H54 (cell line): Measurements from ENCODE around the gene P2RY4.
"Not testable (repeated sequence)": the region's sequence is repeated elsewhere in the genome, so short reads cannot be mapped to it uniquely, and the experiment has no call there.

Experiments
- DNase-seq: peaks from one replicate; pipeline ENCODE4 v3.0.0; 2011; ENCODE audit warnings: low spot score, mixed read lengths; ENCODE audit not compliant: insufficient read length
- FAIRE-seq: peaks from 3 replicates; lab custom pipeline; 2011; peaks lifted over from hg19 to GRCh38; lab: Jason Lieb, UNC
- POLR2A ChIP-seq: IDR thresholded peaks from 2 replicates; pipeline ENCODE4 v1.6.1; 2011; ENCODE audit warnings: low read depth, mild to moderate bottlenecking, low read length

Gene P2RY4

DNA sequence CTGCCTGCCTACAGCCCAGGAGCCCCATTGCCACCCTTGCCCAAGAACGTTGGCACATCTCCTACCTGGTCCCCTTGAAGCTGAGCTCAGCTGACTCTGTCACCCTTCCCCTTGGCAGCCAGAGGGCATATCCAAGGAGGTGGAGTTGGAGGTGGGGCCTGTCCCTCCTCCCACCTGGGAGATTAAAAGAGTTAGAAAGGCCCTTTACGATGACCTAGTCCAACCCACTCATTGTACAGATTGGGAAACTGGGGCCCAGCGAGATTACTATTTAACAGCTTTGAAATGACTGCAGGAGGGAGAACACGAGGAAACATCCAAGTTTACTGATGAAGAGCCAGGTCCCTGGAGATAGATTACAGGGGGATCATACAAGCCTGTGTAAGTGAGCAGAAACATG is at the start of gene P2RY4:
Gene P2RY4, minus strand, starts transcription at position 101 of the 400 bp plus-strand sequence. CDS start 580 bp downstream, outside the sequence.
- no peak for TF ChIP-seq POLR2A
- FAIRE-seq = no peak

DNA sequence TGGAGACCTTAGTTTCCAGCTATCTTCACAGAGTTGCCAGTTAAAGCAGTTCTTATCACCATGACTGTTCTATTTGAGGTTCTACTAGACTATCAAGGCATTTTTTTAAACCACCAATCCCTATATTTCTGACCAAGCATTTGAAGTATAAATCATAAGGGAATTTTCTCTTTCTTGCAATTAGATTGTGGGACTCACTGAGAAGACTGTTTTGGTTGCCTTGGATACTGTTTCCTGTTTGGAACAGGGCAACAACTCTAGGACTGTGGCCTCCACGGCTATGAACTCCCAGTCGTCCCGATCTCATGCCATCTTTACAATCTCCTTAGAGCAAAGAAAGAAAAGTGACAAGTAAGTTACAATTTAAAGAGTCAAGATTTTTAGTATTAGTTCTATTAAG is 41.7 kb upstream of the P2RY4 start:
- DNase-seq (no peak), FAIRE-seq (no peak)
- TF ChIP-seq POLR2A = no peak

More for the DNA sequence above, at the start of gene P2RY4:
- DNase-seq = no peak

- FAIRE-seq = peak; percentile 58
- DNase-seq = no peak
- TF ChIP-seq POLR2A = no peak
Observed at GRCh38 chrX:70293621-70294020, 33.6 kb upstream of the P2RY4 start.

GRCh38 chrX:70292788-70293187 is 32.8 kb upstream of the P2RY4 start:
- no peak for DNase-seq
- no peak for TF ChIP-seq POLR2A
- no peak for FAIRE-seq

GRCh38 chrX:70289793-70290770 is 30.1 kb upstream of the P2RY4 start, which contains the start of the genes KIF4A and PDZD11:
TSS of gene KIF4A (plus strand) at chrX:70290104. CDS start at chrX:70290459, 355 bp downstream.
TSS of gene PDZD11 (minus strand) at chrX:70289927. CDS start at chrX:70289341, 586 bp downstream.
- FAIRE-seq (peak; percentile 91), DNase-seq (peak; percentile 90)
- TF ChIP-seq POLR2A = peak; percentile 66

- TF ChIP-seq POLR2A = no peak
- FAIRE-seq (peak; percentile 15), DNase-seq (no peak)
Observed at GRCh38 chrX:70289168-70289792, 29.3 kb upstream of the P2RY4 start.

GRCh38 chrX:70281951-70282350 is 21.9 kb upstream of the P2RY4 start, which contains the start of gene RAB41:
TSS of gene RAB41 (plus strand) at chrX:70282172. CDS start at chrX:70282218, 46 bp downstream.
- TF ChIP-seq POLR2A = no peak
- DNase-seq = no peak
- FAIRE-seq = no peak

GRCh38 chrX:70280573-70280972 is 20.6 kb upstream of the P2RY4 start:
- FAIRE-seq (no peak), DNase-seq (no peak)

DNA sequence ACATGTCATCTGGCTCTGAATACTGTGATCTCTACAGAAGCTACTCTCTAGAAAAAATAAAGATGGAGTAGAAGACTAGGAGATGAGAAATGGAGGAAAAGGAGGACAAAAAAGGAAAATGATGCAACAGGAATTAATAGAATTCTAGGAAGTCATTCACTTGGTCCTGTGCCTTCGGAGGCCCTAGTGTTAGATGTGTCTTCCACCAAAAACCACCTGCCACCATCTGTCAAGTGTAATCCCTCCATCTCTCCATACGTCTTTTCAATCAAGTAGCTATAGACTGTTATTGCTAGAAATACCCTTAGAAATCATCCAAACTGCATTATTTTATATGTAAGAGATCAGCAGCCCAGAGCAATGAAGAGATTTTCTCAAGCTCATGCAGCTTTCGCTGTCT is 19.1 kb upstream of the P2RY4 start:
- TF ChIP-seq POLR2A = no peak
- FAIRE-seq (no peak), DNase-seq (no peak)

More at GRCh38 chrX:70280573-70280972, 20.6 kb upstream of the P2RY4 start:
- no peak for TF ChIP-seq POLR2A

GRCh38 chrX:70274029-70274428 is 14.0 kb upstream of the P2RY4 start:
- FAIRE-seq, DNase-seq: not testable (repeated sequence)

DNA sequence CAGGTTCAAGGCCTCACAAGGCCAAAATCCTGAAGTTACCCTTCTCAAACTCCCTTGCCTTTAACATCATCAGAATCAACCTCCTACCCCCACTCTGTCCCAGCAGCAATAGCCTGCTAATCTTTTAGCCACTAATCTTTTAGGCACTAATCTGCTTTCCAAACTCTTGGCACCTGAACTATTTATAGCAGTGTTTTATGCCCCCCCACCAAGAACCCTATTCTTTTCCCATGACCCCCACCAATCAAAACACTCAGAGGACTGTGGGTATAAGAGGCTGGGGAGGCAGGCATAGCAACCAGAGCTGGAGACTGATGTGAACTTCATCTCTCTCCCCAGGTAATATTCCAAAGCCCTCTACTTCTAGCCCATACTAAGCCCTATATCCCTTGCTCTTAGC is 8.0 kb upstream of the P2RY4 start, which contains the start of gene ARR3:
Gene ARR3, plus strand, starts transcription at position 301 of the 400 bp plus-strand sequence. CDS start 1,052 bp downstream, outside the sequence.
- DNase-seq = no peak
- no peak for TF ChIP-seq POLR2A
- FAIRE-seq = no peak

- DNase-seq = no peak
Observed at GRCh38 chrX:70264784-70265183, 4.8 kb upstream of the P2RY4 start.

DNA sequence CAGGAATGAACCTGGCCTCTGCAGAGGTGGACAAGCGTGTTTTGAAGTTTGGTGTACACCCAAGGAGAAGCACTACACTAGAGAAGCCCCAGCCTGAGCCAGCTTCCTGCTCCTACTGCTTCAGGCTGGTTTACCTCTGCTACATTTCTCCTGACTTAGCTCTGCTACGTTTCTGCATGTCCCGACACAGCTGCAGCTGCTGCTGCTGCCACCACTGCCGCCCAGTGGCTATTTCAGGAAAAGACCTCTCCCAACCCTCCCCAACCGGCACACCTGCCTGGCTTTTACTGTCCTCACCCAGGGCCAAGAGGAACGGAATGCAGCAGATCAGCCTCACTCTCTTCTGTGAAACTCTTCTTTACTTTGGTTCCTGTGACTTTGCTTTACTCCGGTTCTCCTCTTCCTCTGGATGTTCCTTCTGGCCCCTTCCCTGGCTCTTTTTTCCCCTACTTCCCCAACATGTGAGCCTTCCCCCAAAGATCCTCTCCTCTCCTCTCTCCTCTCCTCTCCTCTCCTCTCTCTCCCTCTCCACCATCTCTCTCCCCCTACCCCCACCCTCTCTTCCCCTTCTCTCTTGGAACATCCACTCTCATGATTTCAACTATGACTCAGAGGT is 3.1 kb upstream of the P2RY4 start:
- no peak for TF ChIP-seq POLR2A
- DNase-seq (peak; percentile 8), FAIRE-seq (no peak)

More at GRCh38 chrX:70264784-70265183, 4.8 kb upstream of the P2RY4 start:
- no peak for TF ChIP-seq POLR2A
- FAIRE-seq = no peak
